GM04503 (cell line): ENCODE data around the gene AKT3.
"Not testable (repeated sequence)": the region's sequence is repeated elsewhere in the genome, so short reads cannot be mapped to it uniquely, and the experiment has no call there.

Source experiments
- DNase-seq: peaks from one replicate; pipeline ENCODE4 v3.0.0-alpha.2; 2012; ENCODE audit warnings: low read depth

AKT3 gene

DNA sequence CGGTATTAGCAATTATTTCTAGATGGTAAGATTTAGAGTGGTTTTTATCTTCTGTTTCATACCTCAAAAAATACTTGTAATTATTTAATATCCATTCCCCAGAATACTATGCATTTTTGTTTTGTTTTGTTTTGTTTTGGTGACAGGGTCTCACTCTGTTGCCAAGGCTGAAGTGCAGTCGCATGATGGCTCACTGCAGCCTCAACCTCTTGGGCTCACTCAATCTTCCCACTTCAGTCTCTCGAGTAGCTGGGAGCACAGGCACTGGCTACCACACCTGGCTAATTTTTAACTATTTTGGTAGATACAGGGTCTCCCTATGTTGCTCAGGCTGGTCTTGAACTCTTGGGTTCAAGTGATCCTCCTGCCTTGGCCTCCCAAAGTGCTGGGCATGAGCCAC, 252.7 kb downstream of the AKT3 start:
- no peak for DNase-seq

- peak; percentile 88 for DNase-seq
Observed at GRCh38 chr1:243596431-243597062, 253.5 kb downstream of the AKT3 start.

- no peak for DNase-seq
Observed at GRCh38 chr1:243595527-243596210, 254.4 kb downstream of the AKT3 start.

- no peak for DNase-seq
Observed at GRCh38 chr1:243594455-243594854, 255.6 kb downstream of the AKT3 start.

DNA sequence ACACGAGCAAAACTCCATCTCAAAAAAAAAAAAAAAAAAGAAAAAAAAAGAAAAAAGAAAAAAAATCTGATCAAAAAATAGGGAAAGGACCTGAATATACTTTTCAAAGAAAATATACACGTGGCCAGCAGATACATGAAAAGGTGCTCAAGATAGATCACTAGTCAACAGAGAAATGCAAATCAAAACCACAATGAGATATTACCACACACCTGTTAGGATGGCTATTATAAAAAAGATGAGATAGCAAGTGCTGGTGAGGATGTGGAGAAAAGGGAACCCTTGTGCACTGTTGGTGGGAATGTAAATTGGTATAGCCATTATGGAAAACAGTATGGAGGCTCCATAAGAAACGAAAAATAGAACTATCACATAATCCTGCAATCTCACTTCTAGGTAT, 260.8 kb downstream of the AKT3 start:
- not testable (repeated sequence) for DNase-seq

GRCh38 chr1:243587823-243588560, 262.1 kb downstream of the AKT3 start:
- DNase-seq, result no peak

DNA sequence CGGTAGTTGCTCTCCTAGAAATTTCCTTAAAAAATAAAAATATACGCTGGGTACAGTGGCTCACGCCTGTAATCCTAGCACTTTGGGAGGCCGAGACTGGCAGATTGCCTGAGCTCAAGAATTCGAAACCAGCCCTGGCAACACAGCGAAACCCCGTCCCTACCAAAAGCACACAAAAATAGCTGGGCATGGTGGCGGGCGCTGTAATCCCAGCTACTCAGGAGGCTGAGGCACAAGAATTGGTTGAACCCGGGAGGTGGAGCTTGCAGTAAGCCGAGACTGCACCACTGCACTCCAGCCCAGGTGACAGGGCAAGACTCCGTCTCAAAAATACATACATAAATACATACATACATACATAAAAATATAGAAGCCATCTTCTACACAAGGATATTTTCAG, 262.8 kb downstream of the AKT3 start:
- no peak for DNase-seq

GRCh38 chr1:243585982-243586381, 264.1 kb downstream of the AKT3 start:
- no peak for DNase-seq

GRCh38 chr1:243582326-243582725, 267.7 kb downstream of the AKT3 start:
- peak; percentile 59 for DNase-seq

DNA sequence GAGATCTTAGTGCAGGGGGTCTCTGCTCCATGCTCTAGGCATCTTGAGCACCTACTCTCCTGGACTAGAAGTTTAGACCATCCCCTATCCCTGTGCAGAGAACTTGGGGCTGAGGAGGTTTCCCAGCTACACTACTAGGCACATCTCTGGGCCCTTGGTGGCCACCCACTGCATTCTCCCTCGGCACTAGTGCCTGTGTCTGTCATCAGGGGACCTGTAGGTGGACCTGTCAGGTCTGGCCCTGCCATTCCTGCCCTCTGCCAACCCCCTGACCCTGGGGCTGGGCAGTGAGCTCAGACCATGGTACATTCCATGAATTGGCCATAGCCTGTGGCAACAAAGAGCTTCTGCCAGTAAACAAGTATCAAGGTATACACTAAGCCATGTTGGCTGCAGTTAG, 269.1 kb downstream of the AKT3 start:
- DNase-seq, result no peak

- no peak for DNase-seq
Observed at GRCh38 chr1:243580072-243580471, 270.0 kb downstream of the AKT3 start.

GRCh38 chr1:243575070-243575469, 275.0 kb downstream of the AKT3 start:
- no peak for DNase-seq

DNA sequence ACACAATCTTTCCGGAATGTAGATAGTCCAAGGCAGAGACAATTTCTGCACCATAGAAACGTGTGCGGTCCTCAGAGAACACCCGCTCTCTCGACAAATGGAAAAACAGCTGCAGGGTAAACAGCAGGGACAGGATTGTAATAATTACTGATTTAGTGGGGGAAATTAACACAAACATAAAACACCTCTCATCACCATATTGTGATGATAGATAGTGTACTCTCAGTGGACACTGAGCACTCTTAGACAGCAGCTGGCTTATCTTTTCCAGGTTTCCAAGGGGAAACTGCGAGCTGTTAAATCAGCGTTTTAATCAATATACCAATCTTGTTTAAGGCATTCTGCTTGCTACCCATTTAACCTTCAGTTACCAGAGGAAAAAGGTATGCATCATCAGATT, 277.1 kb downstream of the AKT3 start:
- no peak for DNase-seq

DNA sequence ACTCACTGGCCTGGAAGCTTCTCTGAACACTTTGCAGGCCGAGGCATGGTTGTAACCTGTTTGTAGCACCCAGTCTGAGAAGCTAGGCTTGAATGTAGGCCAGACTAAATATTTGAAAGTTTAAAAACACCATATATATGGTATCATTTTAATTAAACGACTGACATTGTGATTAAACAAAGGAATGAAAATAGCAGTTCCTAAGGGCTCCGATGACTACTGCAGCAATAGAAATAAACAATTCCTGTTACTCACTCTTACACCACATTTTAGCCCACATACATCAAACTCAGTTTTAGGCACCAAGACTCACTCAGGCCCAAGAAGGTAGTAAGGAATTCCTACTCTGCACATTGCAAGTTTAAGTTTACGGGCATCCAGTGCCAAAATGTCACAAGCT, 281.2 kb downstream of the AKT3 start:
- no peak for DNase-seq

GRCh38 chr1:243564814-243565213, 285.2 kb downstream of the AKT3 start:
- no peak for DNase-seq

DNA sequence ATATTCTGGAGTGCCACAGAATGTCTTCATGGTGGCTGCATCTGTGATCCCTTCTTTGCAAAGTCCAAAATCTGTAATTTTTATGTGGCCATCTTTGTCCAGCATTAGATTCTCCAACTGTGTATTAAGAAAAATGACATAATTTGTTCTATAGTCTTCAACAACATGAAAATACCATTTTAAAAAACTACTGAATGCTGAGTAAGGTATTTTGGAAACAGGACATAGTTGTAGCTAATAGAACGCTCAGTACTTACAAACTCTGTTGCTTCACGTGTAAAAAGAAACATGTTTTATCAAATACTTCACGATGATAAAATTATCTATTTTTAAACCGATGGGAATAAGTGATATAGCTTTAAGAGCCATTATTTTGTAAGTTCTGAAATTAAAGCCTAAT, 286.3 kb downstream of the AKT3 start:
- no peak for DNase-seq

DNA sequence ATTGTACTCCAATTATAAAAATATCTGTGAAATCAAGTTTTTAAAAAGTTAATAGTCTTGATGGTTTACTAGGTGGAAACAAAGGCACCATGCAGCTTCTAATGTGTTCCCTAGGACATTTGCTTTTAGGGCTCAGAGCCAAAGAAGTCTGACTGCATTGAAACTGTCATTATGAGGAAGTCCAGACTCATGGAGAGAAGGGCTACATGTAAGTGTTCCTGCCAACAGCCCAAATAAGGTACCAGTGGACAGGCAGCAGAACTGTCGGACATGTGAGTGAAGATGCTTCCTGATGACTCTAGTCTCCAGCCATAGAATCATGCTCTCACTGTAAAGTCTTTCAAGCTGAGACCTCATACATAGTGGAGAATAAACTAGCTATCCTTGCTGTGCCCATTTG, 287.6 kb downstream of the AKT3 start:
- no peak for DNase-seq

DNA sequence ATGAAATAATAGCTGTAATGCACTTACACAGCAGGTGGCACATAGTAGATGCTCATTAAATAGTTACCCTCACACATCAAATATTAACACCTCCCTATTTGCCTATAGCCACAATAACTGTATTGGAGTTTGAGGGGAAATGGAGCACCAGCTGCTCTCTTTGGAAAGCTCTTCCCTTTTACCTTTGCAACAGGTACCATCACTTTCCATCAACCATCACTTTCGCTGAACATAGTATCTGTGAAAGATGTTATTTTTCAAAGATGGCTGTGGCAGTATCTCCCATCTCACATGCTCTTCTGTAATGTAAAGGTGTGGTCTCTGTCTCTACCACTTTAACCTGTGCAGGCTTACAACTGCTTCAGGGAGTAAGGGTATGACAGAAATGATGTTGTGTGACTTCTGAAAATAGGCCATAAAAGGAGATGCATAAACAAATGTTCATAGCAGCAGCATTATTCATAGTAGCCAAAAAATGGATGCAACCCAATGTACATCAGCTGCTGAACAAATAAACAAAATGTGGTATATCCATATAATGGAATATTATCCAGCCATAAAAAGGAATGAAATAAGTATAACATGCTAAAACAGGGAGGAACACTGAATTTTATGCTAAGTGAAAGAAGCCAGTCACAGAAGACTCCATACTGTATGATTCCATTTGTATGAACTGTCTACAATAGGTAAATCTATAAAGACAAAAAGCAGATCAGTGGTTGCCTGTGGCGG, 288.3 kb downstream of the AKT3 start:
- no peak for DNase-seq

- DNase-seq, result no peak
Observed at GRCh38 chr1:243559575-243560162, 290.4 kb downstream of the AKT3 start.

DNA sequence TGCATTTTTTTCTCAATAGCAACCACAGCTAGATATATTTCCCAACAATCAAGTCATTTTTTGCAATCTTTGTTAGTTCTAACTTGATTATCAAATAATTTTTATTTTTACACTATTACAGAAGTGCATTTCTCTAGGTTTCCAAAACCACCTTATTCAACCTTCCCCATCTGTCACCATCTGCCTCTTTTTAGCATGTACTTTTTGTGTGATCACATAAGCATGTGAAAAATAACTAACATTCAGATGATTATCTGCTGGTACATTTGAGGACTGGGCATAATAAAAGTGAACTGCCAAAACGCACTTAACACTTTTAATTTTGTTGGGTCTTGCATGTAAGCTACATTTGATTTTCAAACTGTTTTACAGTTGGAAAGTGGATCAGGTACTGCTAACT, 291.5 kb downstream of the AKT3 start:
- no peak for DNase-seq

- DNase-seq, result no peak
Observed at GRCh38 chr1:243557866-243558265, 292.2 kb downstream of the AKT3 start.

DNA sequence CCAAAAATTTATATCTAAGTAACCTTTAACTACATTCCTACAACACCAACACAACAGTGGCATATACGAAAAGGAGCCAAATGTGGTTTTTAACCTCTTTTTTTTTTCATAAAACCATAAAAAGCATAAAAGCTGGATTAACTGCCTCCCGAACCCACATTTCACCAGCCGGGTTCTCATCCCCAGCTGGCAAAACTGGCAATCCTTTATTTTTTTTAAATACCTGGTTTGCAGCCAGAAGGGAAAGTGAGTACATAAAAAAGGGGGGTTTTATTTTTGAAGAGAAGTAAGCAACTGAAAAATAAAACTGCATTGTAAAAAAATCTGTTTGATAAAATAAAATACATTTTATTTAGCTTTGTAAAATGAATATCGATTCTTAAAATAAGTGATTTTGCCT, 295.4 kb downstream of the AKT3 start:
- DNase-seq, result no peak
